ENCODE measurements around the gene UTP11.
A peak's percentile ranks its signal among the peaks of the same experiment; 100 is the strongest.

The UTP11 gene

DNA sequence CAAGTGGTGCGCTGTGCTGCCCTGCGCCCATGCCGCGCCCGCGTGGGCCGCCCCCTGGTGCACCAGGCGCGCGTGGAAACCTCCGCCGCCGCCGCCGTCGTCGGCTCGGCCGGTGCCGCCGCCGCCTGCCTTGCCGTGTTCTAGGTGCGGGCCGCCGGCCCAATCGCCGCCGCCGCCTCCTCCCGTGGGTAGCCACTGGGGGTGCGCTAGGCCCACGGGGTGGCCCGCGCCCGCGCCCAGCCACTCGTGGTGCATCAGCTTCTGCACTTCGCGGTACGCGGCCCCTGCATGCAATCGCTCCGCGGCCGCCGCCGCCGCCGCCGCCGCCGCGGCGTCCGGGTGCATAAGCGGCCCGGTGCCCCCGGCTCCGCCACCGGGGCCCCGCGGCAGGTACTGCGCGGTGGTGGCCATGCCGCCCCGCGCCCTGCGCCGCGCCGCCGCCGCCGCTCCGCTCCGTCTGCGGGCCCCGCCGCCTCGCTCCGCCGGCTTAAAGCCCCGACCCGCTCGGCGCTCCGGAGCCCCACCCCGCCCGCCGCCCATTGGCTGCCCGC is 33.9 kb downstream of the UTP11 start, which contains the start of gene POU3F1:
Gene POU3F1, minus strand, starts transcription at position 461 of the 551 bp plus-strand sequence. Its CDS starts 50 bp downstream, at position 411.
- no peaks in the 10 kb centered on the region for H3K27me3 ChIP-seq (replicated peaks; ENCODE audit: control insufficient read depth, insufficient read depth, low read length)
- H3K36me3 ChIP-seq (ENCODE audit: control insufficient read depth, insufficient read depth, low read length) = no peaks in the 10 kb centered on the region
- TF ChIP-seq, protein P1, sequence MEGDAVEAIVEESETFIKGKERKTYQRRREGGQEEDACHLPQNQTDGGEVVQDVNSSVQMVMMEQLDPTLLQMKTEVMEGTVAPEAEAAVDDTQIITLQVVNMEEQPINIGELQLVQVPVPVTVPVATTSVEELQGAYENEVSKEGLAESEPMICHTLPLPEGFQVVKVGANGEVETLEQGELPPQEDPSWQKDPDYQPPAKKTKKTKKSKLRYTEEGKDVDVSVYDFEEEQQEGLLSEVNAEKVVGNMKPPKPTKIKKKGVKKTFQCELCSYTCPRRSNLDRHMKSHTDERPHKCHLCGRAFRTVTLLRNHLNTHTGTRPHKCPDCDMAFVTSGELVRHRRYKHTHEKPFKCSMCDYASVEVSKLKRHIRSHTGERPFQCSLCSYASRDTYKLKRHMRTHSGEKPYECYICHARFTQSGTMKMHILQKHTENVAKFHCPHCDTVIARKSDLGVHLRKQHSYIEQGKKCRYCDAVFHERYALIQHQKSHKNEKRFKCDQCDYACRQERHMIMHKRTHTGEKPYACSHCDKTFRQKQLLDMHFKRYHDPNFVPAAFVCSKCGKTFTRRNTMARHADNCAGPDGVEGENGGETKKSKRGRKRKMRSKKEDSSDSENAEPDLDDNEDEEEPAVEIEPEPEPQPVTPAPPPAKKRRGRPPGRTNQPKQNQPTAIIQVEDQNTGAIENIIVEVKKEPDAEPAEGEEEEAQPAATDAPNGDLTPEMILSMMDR (IDR thresholded peaks at IDR 0.05; ENCODE audit: insufficient read depth, low read length, poor library complexity, severe bottlenecking) = no peak
- no peak for DNase-seq (ENCODE audit: extremely low read depth, insufficient read length)
- peak within 1 kb of the TSS; percentile 68 for H3K4me3 ChIP-seq (replicated peaks; ENCODE audit: low read depth, low read length)

- peak; percentile 85 for DNase-seq (ENCODE audit: extremely low read depth, insufficient read length)
- H3K27me3 ChIP-seq (replicated peaks; ENCODE audit: control insufficient read depth, insufficient read depth, low read length) = no peaks in the 10 kb centered on the region
- H3K36me3 ChIP-seq (ENCODE audit: control insufficient read depth, insufficient read depth, low read length) = no peaks in the 10 kb centered on the region
- TF ChIP-seq, protein P1 (IDR thresholded peaks at IDR 0.05; ENCODE audit: insufficient read depth, low read length, poor library complexity, severe bottlenecking) = no peak
- H3K4me3 ChIP-seq (replicated peaks; ENCODE audit: low read depth, low read length) = peak overlapping the region; percentile 66
These were observed 34.5 kb downstream of the UTP11 start for GRCh38 chr1:38046884-38047602.

- TF ChIP-seq, protein P1 (IDR thresholded peaks at IDR 0.05; ENCODE audit: insufficient read depth, low read length, poor library complexity, severe bottlenecking) = no peak
- H3K27me3 ChIP-seq (replicated peaks; ENCODE audit: control insufficient read depth, insufficient read depth, low read length) = no peaks in the 10 kb centered on the region
- H3K36me3 ChIP-seq (ENCODE audit: control insufficient read depth, insufficient read depth, low read length) = no peaks in the 10 kb centered on the region
- H3K4me3 ChIP-seq (replicated peaks; ENCODE audit: low read depth, low read length) = peak overlapping the region; percentile 66
- no peak for DNase-seq (ENCODE audit: extremely low read depth, insufficient read length)
These were observed 35.1 kb downstream of the UTP11 start for GRCh38 chr1:38047603-38048141.

- H3K27me3 ChIP-seq (replicated peaks; ENCODE audit: control insufficient read depth, insufficient read depth, low read length) = no peaks in the 10 kb centered on the region
- TF ChIP-seq, protein P1 (IDR thresholded peaks at IDR 0.05; ENCODE audit: insufficient read depth, low read length, poor library complexity, severe bottlenecking) = peak; percentile 38
- H3K36me3 ChIP-seq (ENCODE audit: control insufficient read depth, insufficient read depth, low read length) = no peaks in the 10 kb centered on the region
- DNase-seq (ENCODE audit: extremely low read depth, insufficient read length) = no peak
- no peak overlapping the region for H3K4me3 ChIP-seq (replicated peaks; ENCODE audit: low read depth, low read length)
These were observed 38.0 kb downstream of the UTP11 start for GRCh38 chr1:38050397-38051078.

DNA sequence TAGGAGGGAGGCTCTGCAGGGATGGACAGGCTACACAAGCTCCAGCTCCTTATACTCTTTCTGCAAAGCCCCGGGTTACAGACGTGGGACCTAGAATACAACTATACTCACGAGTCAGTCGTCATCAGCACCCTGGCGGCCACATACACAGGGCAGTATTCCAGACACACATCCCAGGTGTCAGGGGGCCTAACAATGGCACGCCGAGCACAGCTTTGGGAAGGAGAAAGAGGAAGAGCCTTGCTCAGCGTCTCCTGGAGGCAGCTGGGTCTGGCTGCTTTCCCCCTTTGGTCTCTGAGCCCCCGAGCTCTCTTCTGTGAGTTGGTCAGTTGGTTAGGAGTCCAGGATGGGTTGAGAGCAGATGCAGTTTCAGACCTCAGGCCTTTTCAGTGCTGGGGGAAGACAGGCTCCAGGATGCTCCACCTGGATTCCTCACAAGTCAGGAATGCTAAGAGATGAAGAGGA is 38.6 kb downstream of the UTP11 start:
- no peaks in the 10 kb centered on the region for H3K27me3 ChIP-seq (replicated peaks; ENCODE audit: control insufficient read depth, insufficient read depth, low read length)
- no peak overlapping the region for H3K4me3 ChIP-seq (replicated peaks; ENCODE audit: low read depth, low read length)
- H3K36me3 ChIP-seq (ENCODE audit: control insufficient read depth, insufficient read depth, low read length) = no peaks in the 10 kb centered on the region
- TF ChIP-seq, protein P1 (IDR thresholded peaks at IDR 0.05; ENCODE audit: insufficient read depth, low read length, poor library complexity, severe bottlenecking) = no peak
- no peak for DNase-seq (ENCODE audit: extremely low read depth, insufficient read length)
